AG04450 (cell line): ENCODE measurements around the gene KHK. TPM values are rescaled to one million over a fixed set of nuclear protein-coding genes. Genes with fewer than 3 reads are reported as not detected.

Source experiments
- CTCF ChIA-PET: fragments of 300-600, 350-600 bp; formaldehyde crosslinking; extraction: SDS; loops from one replicate; lab custom pipeline; 2022; ENCODE audit warnings: antibody characterized with exemption, inconsistent platforms; lab: Charles Lee
- POLR2A ChIA-PET: fragments of 350-600 bp; formaldehyde crosslinking; extraction: SDS; loops from one replicate; lab custom pipeline; 2021; ENCODE audit warnings: antibody characterized with exemption, inconsistent platforms; lab: Yijun Ruan, JAX
- DNase-seq: peaks from one replicate; pipeline ENCODE4 v3.0.0-alpha.2; 2011; ENCODE audit warnings: low read depth, low spot score
- H3K27ac ChIP-seq: one replicate; pipeline ENCODE4 v1.5.1; 2012; ENCODE audit warnings: low read depth, low read length, control low read depth
- H3K27me3 ChIP-seq: one replicate; pipeline ENCODE4 v1.6.0; 2012; ENCODE audit warnings: low read length; ENCODE audit not compliant: control insufficient read depth, insufficient read depth
- H3K4me3 ChIP-seq: 2 replicates; pipeline ENCODE4 v1.5.1; 2011; ENCODE audit warnings: mild to moderate bottlenecking, low read depth, low read length, control low read depth
- H3K9me3 ChIP-seq: 2 replicates; pipeline ENCODE4 v1.5.1; 2012; ENCODE audit warnings: low read length; ENCODE audit not compliant: control insufficient read depth, insufficient read depth
- CTCF ChIP-seq: IDR thresholded peaks from 2 replicates; pipeline ENCODE4 v1.5.1; 2011; ENCODE audit warnings: low read depth, low read length, control low read depth, inconsistent platforms
- polyA plus RNA-seq: library from polyadenylated mRNA; depleted of rRNA; stranded (reverse); fragments of >200 nt; gene quantifications from 2 replicates; pipeline ENCODE4 v1.2.3, GENCODE V29; 2011

Gene KHK
- polyA plus RNA-seq, 1 experiment: 0.37 TPM

GRCh38 chr2:27087823-27088410, 1.3 kb downstream of the KHK start:
- no peak overlapping the region for H3K4me3 ChIP-seq
- H3K9me3 ChIP-seq: no peaks in the 10 kb centered on the region
- no peak overlapping the region for H3K27ac ChIP-seq
- no peak for TF ChIP-seq CTCF
- POLR2A ChIA-PET: interaction anchor here (0.8 to 7.7 kb wide), 4 partner anchors 20 to 230 kb away, joined by 3 to 53 read pairs (median 7); partner anchors contain the start of gene AGBL5
- no peak for DNase-seq
- CTCF ChIA-PET: interaction anchor here (0.6 to 1.5 kb wide), 7 partner anchors 36 to 215 kb away, joined by 3 to 6 read pairs (median 4); no protein-coding TSS in a partner anchor
- no peaks in the 10 kb centered on the region for H3K27me3 ChIP-seq

GRCh38 chr2:27088634-27089033, 2.1 kb downstream of the KHK start:
- TF ChIP-seq CTCF: no peak
- no peaks in the 10 kb centered on the region for H3K27me3 ChIP-seq
- H3K27ac ChIP-seq: no peak overlapping the region
- H3K9me3 ChIP-seq: no peaks in the 10 kb centered on the region
- H3K4me3 ChIP-seq: no peak overlapping the region
- ChIA-PET POLR2A (interaction anchor here (0.9 to 1.4 kb wide), 2 partner anchors 17 to 20 kb away, joined by 3 to 5 read pairs; partner anchors contain the start of gene OST4), CTCF (interaction anchor here (0.6 to 1.0 kb wide), 2 partner anchors 45 to 103 kb away, joined by 3 read pairs; no protein-coding TSS in a partner anchor)
- DNase-seq: no peak

- ChIA-PET POLR2A (interaction anchor here (0.9 to 1.4 kb wide), 3 partner anchors 18 to 24 kb away, joined by 3 to 5 read pairs (median 3); partner anchors contain the start of gene OST4), CTCF (interaction anchor here (0.6 to 1.0 kb wide), 4 partner anchors 44 to 662 kb away, joined by 3 to 10 read pairs (median 3); no protein-coding TSS in a partner anchor)
- no peak overlapping the region for H3K27ac ChIP-seq
- no peak for TF ChIP-seq CTCF
- DNase-seq: no peak
- H3K27me3 ChIP-seq: no peaks in the 10 kb centered on the region
- H3K9me3 ChIP-seq: no peaks in the 10 kb centered on the region
- H3K4me3 ChIP-seq: no peak overlapping the region
Measured at GRCh38 chr2:27089111-27089954, 2.8 kb downstream of the KHK start.

- Histone ChIP-seq H3K27me3 (no peaks in the 10 kb centered on the region), H3K27ac (no peak overlapping the region), H3K4me3 (no peak overlapping the region), H3K9me3 (no peaks in the 10 kb centered on the region)
- no peak for DNase-seq
- no peak for TF ChIP-seq CTCF
- CTCF ChIA-PET: no interaction called here
- POLR2A ChIA-PET: no interaction called here
Measured at GRCh38 chr2:27091746-27092695, 5.4 kb downstream of the KHK start.
